HS-27A (cell line): ENCODE results near the gene SHANK2.

ENCODE experiments used
- DNase-seq: peaks from one replicate; pipeline ENCODE4 v3.0.0-alpha.2; 2012; ENCODE audit warnings: low read depth, missing footprints

Gene SHANK2

GRCh38 chr11:71269603-71270511, 17.5 kb upstream of the SHANK2 start:
- DNase-seq: no peak

GRCh38 chr11:71268706-71269321, 16.4 kb upstream of the SHANK2 start:
- DNase-seq: no peak

- DNase-seq: no peak
Observed at GRCh38 chr11:71267807-71268421, 15.5 kb upstream of the SHANK2 start.

- DNase-seq: no peak
Observed at GRCh38 chr11:71266114-71266833, 13.9 kb upstream of the SHANK2 start.

- no peak for DNase-seq
Observed at GRCh38 chr11:71265559-71266092, 13.2 kb upstream of the SHANK2 start.

- DNase-seq: no peak
Observed at GRCh38 chr11:71263386-71263785, 11.0 kb upstream of the SHANK2 start.

- no peak for DNase-seq
Observed at GRCh38 chr11:71255800-71256479, 3.6 kb upstream of the SHANK2 start.

- DNase-seq: no peak
Observed at GRCh38 chr11:71255323-71255722, 2.9 kb upstream of the SHANK2 start.

GRCh38 chr11:71253794-71254193, 1.4 kb upstream of the SHANK2 start:
- no peak for DNase-seq

- peak; percentile 63 for DNase-seq
Observed at GRCh38 chr11:71252770-71253730, 673 bp upstream of the SHANK2 start.

GRCh38 chr11:71251761-71252268, 562 bp downstream of the SHANK2 start:
- DNase-seq: no peak

- DNase-seq: no peak
Observed at GRCh38 chr11:71251151-71251721, 1.1 kb downstream of the SHANK2 start.

GRCh38 chr11:71250523-71251150, 1.7 kb downstream of the SHANK2 start:
- no peak for DNase-seq

GRCh38 chr11:71249301-71249700, 3.1 kb downstream of the SHANK2 start:
- no peak for DNase-seq

- DNase-seq: no peak
Observed at GRCh38 chr11:71248656-71249055, 3.7 kb downstream of the SHANK2 start.

- DNase-seq: no peak
Observed at GRCh38 chr11:71248251-71248570, 4.2 kb downstream of the SHANK2 start.

GRCh38 chr11:71247551-71248250, 4.7 kb downstream of the SHANK2 start:
- no peak for DNase-seq

- DNase-seq: no peak
Observed at GRCh38 chr11:71246559-71246958, 5.8 kb downstream of the SHANK2 start.
